Kidney capillary endothelial cell (primary cell): ENCODE data around the gene ARHGAP26.

Experiments used
- DNase-seq: peaks from one replicate; pipeline ENCODE4 v3.0.0-alpha.2; 2018; ENCODE audit warnings: low spot score

Gene ARHGAP26

DNA sequence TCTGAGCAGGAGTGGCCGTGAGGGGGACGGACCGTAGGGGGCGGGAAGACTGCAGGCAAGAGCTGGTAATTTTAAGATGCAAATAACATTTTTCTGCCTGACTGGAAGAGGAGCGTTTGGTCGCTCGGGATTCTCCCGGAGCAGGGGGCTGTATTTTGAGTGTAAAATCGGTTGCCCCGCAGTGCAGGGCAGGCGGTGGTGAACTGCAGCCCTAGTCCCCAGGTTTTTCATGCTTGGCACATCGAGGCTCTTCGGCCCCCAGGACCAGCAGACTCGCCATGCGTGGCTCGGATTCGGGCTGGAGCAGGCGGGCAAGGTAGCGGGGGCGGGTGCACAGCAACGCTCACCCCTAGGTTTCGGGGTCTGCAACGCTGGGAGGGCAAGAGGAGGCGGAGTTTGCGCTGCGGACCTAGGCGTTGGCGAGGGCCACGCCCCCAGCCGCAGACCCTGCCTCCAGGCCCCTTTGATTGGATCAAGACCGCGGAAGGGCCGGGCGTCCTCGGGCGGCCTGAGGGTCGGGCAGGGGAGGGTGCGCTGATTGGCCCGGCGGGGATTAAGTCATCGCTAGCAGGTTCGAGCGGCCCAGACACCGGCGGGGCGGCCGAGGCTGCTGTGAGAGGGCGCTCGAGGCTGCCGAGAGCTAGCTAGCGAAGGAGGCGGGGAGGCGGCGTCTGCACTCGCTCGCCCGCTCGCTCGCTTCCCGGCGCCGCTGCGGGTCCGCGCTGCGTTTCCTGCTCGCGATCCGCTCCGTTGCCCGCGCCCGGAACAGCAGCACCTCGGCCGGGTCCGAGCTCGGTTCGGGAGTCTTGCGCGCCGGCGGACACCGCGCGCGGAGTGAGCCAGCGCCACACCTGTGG lies at the start of gene ARHGAP26:
TSS of gene ARHGAP26 (plus strand) at position 585 of the 857 bp plus-strand sequence. CDS start 385 bp downstream, outside the sequence.
- peak; percentile 91 for DNase-seq

- DNase-seq, result no peak
These were observed 49.4 kb upstream of the ARHGAP26 start for GRCh38 chr5:142720641-142721271.

DNA sequence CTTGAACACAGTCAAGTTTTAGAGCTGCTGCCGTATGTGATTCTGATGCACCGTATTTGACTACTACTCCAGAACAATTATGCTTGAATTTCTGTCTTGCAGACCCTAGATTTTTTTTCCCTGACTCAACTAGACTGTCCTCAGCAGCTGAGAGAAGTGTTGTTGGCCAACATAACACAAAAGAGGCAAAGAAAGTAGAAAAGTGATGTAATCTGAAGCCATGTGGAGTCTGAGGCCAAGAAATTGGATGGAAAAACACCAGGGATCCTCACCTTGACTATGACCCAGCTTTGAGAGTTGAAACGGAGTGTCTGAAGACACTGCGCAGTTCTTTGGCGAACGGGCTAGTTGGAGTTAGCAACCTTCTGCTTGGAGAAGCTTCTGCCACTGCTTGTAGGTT lies 48.0 kb upstream of the ARHGAP26 start:
- DNase-seq, result no peak

GRCh38 chr5:142722896-142723295 lies 47.3 kb upstream of the ARHGAP26 start:
- no peak for DNase-seq

DNA sequence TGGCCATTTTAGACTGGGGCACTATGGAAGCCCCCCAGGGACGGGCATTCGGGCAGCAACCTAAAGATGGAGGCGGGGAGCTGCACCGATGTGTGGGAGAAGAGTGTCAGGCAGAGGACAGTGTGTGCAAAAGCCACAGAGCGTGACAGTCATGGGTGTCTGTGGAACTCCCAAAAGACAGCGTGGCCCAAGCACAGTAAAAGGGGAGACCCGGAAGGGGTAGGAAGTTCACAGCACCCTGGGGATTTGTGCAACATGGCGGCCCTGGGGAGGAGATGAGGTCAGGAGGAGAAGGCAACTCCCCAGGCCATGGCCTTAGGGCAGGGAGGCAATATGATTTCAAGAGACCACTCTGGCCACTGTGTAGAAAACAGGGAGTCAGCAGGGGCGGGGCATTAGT lies 45.4 kb upstream of the ARHGAP26 start:
- no peak for DNase-seq

DNA sequence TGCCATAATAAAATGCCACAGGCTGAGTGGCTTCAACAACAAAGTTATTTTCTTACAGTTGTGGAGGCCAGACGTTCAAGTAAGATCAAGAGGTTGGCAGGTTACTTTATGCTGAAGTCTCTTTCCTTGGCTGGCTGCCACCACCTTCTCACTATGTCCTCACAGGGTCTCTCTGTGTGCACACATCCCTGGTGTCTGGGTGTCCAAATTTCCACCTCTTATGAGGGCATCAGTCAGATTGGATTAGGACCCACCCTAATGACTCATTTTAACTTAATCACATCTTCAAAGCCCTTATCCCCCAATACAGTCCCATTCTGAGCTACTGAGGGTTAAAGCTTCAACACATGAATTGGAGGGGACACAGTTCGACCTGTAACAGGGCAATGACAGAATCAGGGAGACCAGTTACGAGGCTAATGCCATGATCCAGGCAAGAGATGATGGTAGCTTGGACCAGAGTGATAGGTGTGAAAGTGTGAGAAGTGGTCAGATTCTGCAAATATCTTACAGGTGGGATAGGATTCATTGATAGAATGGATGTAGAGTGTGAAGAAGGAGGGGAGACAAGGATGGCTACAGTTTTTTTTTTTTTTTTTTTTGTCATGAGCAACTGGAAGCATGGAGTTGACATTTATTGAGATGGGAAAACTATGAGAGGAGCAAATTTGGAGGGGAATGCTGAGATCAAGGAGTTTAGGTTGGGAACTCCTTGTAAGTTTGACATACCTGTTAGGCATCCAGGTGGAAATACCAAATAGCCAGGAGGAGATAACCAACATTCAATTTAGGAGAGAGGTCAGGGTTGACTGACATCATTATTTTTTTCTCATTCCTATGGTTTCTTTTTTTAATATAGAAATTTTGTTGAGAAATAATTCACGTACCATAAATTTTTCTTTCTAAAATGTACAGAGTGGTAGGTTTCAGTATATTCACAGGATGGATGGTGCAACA lies 44.7 kb upstream of the ARHGAP26 start:
- no peak for DNase-seq

DNA sequence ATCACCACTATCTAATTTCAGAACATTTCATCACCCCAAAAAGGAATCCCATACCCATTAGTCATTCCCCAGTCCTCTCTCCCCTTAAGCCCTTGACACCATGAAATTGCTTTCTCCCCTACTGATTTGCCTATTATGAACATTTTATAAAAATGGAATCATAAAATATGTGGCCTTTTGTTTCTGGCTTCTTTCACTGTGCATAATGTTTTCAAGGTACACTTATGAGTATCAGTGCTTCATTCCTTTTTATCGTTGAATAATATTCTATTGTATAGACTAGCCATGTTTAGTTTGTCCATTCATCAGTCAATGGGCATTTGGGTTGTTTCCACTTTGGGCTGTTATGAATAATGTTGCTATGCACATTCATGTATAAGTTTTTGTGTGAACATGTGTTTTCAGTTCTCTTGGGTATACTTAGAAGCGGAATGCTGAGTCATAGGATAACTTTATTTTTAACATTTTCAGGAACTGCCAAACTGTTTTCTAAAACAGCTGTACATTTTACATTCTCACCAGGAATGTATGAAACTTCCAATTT lies 43.9 kb upstream of the ARHGAP26 start:
- DNase-seq, result peak; percentile 61

DNA sequence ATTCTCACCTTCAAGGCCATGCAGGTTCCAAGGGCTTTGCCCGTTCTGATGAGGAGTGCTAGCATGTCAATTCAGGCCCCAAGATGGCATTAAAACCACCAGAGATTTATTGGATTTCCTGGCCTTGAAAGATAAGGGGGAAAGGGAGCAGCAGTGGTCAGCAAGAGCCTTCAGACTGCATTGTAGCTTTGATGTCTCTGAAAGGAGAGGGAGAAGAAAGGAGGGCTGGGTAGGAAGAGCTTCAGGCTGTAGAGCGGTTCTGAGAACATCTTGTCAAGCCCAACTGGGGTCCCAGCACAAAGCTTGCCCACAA lies 42.5 kb upstream of the ARHGAP26 start:
- DNase-seq, result no peak

DNA sequence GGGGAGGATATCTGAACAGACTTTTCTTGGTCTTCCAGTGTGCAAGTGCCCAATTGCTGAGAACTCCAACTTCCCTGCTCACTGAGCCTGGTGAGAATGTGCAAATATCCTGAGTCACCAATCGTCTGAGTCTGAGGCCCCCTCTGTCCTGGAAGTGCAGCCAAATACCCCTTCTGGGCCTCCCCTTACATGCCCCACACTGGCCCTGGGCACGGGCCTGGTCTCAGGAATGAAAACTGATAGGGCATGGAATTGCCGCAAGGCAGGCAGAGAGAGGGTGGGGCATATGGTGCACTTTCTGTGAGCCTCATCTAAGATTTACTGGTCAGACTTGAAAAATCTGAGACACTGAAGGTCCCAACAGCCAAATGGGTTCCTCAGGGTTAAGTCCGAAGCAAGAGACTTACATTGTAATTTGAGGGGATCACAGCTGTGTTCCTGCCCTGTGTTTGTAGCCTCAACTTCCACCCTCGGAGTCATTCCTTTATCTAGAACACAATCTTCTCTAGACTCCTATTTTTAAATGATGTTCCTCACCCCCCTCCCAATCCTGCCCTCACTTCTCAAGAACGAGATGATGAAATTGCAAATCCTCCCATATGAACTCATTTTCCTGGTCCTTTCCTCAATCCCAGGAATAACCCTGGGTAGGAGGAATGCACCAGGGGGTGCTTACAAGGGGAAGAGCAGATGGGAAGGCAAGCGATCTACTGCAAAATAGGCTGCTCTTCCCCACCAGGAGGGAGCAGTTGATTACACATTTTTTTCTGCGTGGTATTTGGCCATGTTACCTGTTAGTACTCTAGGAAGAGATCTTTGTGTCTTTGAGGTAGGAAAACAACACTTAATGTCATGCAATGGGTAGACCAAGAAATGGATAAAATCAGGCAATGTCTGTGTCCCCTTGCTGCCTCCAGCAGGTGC lies 34.6 kb upstream of the ARHGAP26 start:
- DNase-seq, result no peak

DNA sequence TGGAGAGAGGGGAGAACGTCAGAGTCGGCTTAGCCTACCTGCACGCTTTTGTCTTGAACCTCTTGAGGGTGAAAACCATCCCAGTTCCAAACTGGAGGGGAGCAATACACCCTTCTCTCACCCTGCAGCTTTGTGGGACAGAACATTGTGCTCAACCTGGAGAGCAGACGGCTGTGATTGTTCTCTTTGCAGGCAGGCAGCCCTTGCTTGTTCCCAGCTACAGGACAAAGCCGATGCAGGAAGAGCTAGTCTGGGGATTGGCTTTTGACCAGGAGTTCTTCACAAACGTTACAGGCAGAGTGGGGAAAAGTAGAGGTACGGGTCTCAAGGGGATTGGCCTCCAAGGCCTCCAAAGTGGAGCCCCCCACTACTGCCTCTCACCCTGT lies 33.9 kb upstream of the ARHGAP26 start:
- no peak for DNase-seq

GRCh38 chr5:142737179-142737578 lies 33.0 kb upstream of the ARHGAP26 start:
- no peak for DNase-seq

DNA sequence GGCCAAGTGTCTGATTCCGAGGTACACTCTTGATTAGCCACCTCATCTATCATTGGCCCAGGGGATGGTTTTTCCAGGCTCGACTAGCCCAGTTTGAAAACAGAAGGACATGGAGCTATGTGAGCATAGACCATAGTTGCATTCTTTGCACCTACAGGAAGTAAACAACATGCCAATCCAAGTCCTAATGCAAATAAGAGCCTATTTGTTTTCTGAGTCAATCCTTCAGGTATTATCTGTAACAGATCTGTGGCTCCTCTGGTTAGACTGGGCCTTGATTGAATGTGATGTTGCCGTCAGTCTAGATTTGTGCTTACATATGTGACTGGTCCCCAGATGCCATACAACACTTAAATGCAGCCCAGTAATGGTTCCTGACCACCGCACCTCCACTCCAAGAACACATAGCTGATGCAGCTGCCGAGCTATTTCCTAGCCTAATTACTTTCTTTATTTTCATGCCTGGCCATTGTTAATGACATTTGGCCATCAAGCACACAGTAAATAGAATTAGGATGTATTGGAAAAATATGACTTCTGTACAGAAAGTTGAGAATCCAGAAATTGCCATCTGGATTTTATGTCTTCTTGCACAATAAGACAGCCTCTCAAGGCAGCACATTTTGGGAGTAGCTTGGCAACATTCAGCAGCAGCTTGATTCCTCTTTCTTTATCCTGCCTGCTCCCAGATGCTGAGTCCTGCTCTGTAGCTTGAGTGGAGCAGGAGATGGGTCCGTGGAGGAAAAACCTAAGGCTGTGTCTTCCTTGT lies 29.5 kb upstream of the ARHGAP26 start:
- DNase-seq, result no peak

GRCh38 chr5:142743592-142744441 lies 26.4 kb upstream of the ARHGAP26 start:
- peak; percentile 91 for DNase-seq

DNA sequence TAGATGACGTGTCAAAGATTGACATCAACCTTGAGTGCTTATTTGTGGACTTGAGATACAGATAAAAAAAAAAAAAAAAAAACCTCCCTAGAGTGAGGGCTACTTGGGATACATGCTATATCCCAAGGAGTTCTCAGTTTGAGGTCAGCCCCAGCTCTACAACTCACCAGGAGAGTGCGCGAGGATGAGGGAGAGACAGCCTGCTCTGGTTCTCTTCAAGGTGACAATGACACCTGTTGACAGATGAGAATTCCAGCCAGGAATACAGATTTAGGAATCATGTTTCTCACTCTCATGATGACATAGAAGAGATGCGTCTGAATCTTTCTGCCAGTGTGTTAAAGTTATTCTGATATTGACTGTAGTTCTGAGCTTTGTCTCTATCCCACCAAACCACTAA lies 24.9 kb upstream of the ARHGAP26 start:
- DNase-seq, result no peak

DNA sequence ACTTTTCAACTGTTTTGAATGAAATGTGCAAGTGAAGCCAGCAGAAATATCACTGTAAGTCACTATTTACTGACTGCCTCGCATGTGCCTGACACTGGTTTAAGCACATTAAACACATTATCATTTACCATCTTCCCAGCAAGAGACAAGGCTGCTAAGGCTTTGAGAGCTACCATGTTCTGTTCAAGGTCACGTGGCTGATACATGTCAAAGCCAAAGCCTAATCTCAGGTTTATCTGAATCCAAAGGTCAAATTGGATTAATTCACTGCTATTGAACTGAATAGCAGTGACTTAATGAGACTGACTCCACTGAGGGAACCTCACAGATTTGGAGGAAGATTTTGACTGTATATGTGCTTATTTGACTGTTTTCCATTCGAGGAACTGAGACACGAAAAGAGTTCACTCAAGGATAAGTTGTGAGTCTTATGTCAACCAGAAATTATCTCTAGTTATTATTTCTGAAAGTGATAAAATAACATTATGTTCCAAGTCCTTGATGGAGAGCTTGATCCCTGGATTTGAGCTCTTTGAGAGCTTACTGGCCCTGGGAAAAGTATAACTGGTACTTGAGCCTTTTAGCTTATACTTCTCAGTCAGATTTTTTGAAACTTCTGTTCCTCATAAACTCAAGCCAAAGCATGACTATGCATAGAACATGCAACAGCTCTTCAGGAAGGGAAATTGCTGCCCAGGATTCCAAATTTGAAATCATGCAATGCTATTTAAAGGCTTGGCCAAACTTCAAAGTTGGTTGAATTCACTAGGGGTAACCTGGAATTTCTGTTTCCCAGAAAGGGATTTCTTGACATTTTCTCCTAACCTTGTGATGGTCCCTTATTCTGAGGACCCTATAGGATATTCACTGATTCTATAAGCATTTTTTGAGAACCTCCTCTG lies 23.4 kb upstream of the ARHGAP26 start:
- DNase-seq, result no peak

DNA sequence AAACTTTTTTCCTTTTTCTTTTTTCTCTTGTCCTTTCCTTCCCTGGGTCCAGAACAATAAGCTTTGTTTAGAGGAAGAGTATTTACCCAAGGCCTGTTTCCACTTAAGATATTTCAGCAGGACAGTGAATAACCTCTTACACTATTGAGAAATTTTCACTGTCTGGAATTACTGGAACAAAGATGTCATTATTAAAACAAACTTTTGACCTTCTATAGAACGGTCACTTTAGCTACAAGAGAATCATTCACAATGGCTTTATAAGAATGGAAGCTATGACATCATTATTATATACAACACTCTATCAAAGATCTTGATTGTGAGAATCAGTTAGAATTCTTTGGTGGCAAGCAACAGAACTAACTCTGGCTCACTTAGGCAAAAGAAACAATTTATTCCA lies 22.0 kb upstream of the ARHGAP26 start:
- no peak for DNase-seq

DNA sequence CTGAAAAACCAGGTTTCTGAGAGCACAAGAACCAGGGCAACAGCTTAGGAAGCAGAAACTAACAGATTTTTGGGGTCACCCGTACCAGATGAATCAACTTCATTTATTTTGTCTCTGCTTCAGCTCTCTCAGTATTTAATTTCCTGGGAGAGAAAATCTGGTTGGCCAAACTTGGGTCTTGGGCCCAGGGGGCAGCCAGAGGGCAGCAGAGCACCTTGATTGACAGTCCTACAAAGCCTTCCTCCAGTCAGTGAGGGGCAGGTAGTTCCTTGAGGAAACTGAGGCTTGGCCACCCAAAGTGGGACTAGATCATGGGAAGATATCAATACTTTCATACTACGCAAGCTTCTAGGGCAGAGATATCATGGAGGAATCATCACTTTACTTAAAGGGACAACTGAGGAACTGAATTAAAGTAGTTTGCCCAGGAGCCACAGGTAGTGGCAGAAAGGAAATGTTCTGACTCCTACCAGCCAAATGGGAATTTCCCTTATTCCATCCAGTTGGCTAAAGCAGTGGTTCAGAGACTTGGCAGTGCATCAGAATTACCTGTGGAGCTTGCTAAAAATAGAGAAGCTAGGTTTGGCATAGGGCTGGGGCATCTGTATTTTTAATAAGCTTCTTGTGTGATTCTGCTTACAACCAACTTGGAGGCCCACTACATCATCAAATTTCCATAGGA lies 21.5 kb upstream of the ARHGAP26 start:
- no peak for DNase-seq

- peak; percentile 76 for DNase-seq
These were observed 20.9 kb upstream of the ARHGAP26 start for GRCh38 chr5:142749321-142749720.
